Fibroblast of villous mesenchyme (primary cell): Measurements from ENCODE around the gene TMEM130. TPM values are rescaled to one million over a fixed set of nuclear protein-coding genes. Genes with fewer than 3 reads are reported as not detected.

Experiments
- DNase-seq: peaks from one replicate; pipeline ENCODE4 v3.0.0-alpha.2; 2010; ENCODE audit warnings: low read depth
- H3K4me3 ChIP-seq: 2 replicates; pipeline ENCODE4 v1.5.1; 2011; ENCODE audit warnings: low read depth, mild to moderate bottlenecking, low read length
- CTCF ChIP-seq: IDR thresholded peaks from 2 replicates; pipeline ENCODE4 v1.5.1; 2012; ENCODE audit warnings: low read depth, mild to moderate bottlenecking, low read length; ENCODE audit not compliant: insufficient read depth
- small RNA-seq: library from RNA; depleted of rRNA; stranded (forward); fragments of <200 nt; gene quantifications from one replicate; pipeline ENCODE3, GENCODE V24; 2012
- total RNA-seq: library from RNA; depleted of rRNA; stranded (reverse); fragments of >200 nt; gene quantifications from 2 replicates; pipeline ENCODE4 v1.2.3, GENCODE V29; 2012

Gene TMEM130
- total RNA-seq, 1 donor, result 1.3 TPM

GRCh38 chr7:98802781-98803110 lies 67.1 kb downstream of the TMEM130 start:
- no peak for TF ChIP-seq CTCF
- DNase-seq, result no peak
- no peak overlapping the region for H3K4me3 ChIP-seq

GRCh38 chr7:98802088-98802780 lies 67.6 kb downstream of the TMEM130 start:
- DNase-seq, result no peak
- no peak for TF ChIP-seq CTCF
- H3K4me3 ChIP-seq, result no peak overlapping the region

GRCh38 chr7:98800996-98801395 lies 68.8 kb downstream of the TMEM130 start:
- DNase-seq, result no peak
- no peak overlapping the region for H3K4me3 ChIP-seq
- no peak for TF ChIP-seq CTCF

- no peak for TF ChIP-seq CTCF
- DNase-seq, result no peak
- no peak overlapping the region for H3K4me3 ChIP-seq
Measured at GRCh38 chr7:98797150-98797549, 72.7 kb downstream of the TMEM130 start.

Small RNA genes within 50 kb of the gene (small RNA-seq; reads per million reads assigned to genes)
- gene MIR3609, result 27.8 reads per million, percentile 94 among the genes with 10 or more reads in this experiment

Other genes starting within 250 kb of the TMEM130 start
- gene TRRAP, start 8.5 kb upstream of the TMEM130 start, total RNA-seq, result 18.7 and 20.3 TPM in 2 replicates